ENCODE results near the gene NUTM1.

Gene NUTM1

GRCh38 chr15:34342737-34343575 is at the start of gene NUTM1, which contains the start of gene NOP10:
NUTM1 (plus strand) TSS chr15:34343315; CDS start chr15:34343697, 382 bp downstream.
NOP10 (minus strand) TSS chr15:34343136; CDS start chr15:34343073, 63 bp downstream.
- in situ Hi-C loops (cut with HindIII; ENCODE audit: low sequenced_read_pairs) = no loop called here

DNA sequence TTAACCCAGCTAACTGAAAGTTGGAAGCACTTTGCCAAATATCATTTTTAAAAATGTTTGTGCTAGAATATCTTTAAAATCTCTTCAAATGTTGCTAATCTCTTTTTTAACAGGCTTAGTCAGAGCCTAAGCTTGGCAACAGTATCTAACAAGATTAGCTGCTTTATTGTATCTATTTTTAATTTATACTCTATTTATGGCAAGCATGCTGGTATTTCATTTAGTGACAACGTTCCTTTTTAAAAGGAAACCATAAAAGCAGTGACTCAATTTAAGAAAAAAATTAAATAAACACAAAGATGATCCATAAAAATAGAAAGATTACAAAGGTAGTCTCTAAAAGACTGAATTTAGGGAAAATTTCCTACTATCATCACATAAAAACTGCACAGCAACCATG is 46.1 kb upstream of the NUTM1 start:
- in situ Hi-C loops (cut with HindIII; ENCODE audit: low sequenced_read_pairs) = loop anchor here (5.0 kb wide), 1 partner anchor 50 kb away; no protein-coding TSS in a partner anchor

- in situ Hi-C loops (cut with HindIII; ENCODE audit: low sequenced_read_pairs) = no loop called here
Observed at GRCh38 chr15:34301058-34301457, 42.1 kb upstream of the NUTM1 start.

- in situ Hi-C loops (cut with HindIII; ENCODE audit: low sequenced_read_pairs) = no loop called here
Observed at GRCh38 chr15:34304613-34305012, 38.5 kb upstream of the NUTM1 start.

DNA sequence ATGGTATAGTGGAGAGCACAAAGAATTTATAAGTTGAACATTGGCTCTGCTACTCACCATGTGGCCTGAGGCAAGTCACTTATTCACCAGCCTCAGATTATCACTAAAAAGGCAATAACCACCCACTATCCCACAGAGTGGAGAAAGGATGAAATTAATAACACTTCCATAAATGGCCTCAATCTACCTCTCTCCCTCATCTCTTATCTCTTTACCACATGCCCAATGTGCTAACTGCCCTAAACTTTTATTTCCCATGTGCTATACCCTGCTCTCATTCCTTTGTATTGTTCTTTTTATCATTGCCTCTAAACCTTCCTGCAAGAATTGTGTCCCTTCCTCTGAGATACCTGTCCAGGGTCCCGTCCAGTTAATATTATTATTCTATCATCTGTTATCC is 31.6 kb upstream of the NUTM1 start:
- in situ Hi-C loops (cut with HindIII; ENCODE audit: low sequenced_read_pairs) = loop anchor here (5.0 kb wide), 1 partner anchor 89 kb away; no protein-coding TSS in a partner anchor

- in situ Hi-C loops (cut with HindIII; ENCODE audit: low sequenced_read_pairs) = loop anchor here (5.0 kb wide), 1 partner anchor 92 kb away; no protein-coding TSS in a partner anchor
Observed at GRCh38 chr15:34314491-34315490, 28.3 kb upstream of the NUTM1 start.

DNA sequence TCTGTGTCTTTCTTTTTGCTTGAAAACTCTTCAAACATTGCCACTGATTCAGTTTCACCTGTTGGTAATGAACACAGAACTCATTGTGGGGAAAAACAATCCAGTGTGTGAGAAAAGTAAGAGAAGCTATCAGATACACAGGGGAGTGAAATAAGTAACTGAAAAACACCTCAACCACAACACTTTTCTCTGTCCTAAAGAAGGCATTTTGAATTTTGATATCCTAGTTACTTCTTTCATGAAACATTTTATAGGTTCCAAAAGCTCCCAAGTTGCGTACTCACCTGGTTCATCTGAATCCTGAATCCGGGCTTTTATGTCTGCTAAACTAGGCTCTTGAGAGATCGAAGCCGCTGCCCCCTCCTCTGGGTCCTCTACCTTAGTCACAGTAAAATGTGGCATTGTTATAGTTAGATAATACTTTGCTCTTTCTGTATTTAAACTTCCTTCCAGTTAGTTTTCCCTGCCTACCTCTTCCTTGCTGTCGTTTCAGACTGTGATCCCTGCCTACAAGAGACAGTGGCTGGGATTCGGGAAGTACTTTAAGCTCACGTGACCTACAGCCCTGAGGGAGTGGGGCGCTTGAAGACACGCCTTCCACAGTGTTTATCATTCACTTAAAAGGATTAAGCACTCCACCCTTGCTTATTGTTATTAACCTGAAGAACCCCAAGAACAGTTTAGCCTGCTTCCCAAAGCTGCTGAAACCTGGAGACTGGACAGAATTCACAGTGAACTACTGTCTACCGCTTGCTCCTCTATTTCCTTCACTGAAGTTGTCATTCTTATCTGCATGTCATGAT is 24.6 kb upstream of the NUTM1 start:
- in situ Hi-C loops (cut with HindIII; ENCODE audit: low sequenced_read_pairs) = no loop called here

- in situ Hi-C loops (cut with HindIII; ENCODE audit: low sequenced_read_pairs) = no loop called here
Observed at GRCh38 chr15:34323217-34323616, 19.9 kb upstream of the NUTM1 start.

GRCh38 chr15:34324933-34325332 is 18.2 kb upstream of the NUTM1 start:
- in situ Hi-C loops (cut with HindIII; ENCODE audit: low sequenced_read_pairs) = no loop called here

- in situ Hi-C loops (cut with HindIII; ENCODE audit: low sequenced_read_pairs) = no loop called here
Observed at GRCh38 chr15:34325368-34325767, 17.7 kb upstream of the NUTM1 start.

DNA sequence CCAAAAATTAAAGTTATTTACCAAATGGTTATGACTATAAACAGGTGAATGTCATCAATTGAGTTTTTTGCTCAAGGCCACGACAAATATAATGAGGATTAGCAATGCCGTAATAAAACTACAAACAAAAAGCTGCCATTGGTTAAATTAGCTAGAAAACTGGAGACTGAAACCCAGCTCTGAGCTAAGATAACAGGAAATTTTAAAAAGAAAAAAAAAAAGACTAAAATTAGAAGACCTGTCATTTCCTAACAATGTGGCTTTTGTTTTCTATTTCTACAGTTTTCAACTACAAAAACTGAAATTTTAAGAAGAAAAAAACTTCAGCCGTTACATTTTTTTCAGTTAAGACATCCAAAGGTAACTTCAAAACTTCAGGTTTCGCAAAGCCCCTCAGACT is 15.2 kb upstream of the NUTM1 start:
- in situ Hi-C loops (cut with HindIII; ENCODE audit: low sequenced_read_pairs) = no loop called here

DNA sequence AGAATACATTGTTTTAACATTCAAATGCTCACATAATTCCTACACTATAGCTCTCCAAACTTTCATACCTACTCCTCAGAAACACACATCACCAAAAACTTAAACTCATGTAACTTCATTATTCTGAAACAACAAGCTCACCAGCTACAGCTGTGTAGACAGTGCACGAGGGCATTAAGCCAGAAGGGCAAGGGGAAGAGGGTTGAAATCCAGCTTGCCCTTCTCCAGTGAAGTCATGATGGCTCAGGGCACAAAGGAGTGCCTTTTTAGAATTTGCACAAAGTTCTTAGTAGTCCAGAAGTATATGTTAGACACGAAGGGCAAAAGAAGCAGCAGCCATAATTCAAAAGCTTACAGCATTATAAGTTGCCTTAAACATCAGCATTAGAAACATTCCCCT is 14.1 kb upstream of the NUTM1 start:
- in situ Hi-C loops (cut with HindIII; ENCODE audit: low sequenced_read_pairs) = no loop called here

- in situ Hi-C loops (cut with HindIII; ENCODE audit: low sequenced_read_pairs) = no loop called here
Observed at GRCh38 chr15:34330279-34330678, 12.8 kb upstream of the NUTM1 start.

DNA sequence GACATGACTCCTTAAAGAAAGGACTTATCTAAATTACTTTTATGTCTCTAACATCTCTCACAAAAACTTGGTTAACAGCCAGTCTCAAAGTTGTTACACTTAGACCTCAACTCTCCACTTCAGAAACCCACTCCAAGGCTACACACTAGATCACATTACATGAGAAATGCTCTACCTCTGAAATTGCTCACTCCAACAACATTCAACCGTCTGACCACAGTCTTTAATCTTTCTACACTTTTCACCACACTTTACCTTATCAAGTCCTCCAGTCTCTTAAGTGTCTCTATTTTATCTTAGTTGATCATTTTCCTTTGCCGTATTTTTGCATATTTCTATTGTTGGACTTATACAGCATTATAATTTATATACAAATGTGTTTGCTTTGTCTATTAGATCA is 11.3 kb upstream of the NUTM1 start:
- in situ Hi-C loops (cut with HindIII; ENCODE audit: low sequenced_read_pairs) = no loop called here

DNA sequence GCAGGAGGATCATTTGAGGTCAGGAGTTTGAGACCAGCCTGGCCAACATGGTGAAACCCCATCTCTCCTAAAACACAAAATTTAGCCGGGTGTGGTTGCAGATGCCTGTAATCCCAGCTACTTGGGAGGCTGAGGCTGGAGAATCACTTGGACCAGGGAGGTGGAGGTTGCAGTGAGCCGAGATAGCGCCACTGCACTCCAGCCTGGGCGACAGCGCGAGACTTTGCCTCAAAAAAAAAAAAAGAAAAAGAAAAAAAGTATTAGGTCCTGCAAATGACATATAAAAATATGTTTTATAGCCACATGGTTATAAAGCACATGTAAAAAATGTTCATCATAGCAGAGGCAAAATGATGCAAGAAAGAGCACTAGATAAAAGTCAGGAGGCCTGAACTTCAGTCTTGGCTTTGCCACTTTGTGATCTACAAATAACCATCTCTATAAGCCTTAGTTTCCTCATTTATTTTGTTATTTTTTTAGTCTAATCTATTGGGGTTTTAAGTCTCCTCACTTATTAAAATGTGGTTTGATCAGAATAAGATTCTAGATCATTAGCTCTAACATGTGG is 10.5 kb upstream of the NUTM1 start:
- in situ Hi-C loops (cut with HindIII; ENCODE audit: low sequenced_read_pairs) = no loop called here

- in situ Hi-C loops (cut with HindIII; ENCODE audit: low sequenced_read_pairs) = no loop called here
Observed at GRCh38 chr15:34334672-34335071, 8.4 kb upstream of the NUTM1 start.

DNA sequence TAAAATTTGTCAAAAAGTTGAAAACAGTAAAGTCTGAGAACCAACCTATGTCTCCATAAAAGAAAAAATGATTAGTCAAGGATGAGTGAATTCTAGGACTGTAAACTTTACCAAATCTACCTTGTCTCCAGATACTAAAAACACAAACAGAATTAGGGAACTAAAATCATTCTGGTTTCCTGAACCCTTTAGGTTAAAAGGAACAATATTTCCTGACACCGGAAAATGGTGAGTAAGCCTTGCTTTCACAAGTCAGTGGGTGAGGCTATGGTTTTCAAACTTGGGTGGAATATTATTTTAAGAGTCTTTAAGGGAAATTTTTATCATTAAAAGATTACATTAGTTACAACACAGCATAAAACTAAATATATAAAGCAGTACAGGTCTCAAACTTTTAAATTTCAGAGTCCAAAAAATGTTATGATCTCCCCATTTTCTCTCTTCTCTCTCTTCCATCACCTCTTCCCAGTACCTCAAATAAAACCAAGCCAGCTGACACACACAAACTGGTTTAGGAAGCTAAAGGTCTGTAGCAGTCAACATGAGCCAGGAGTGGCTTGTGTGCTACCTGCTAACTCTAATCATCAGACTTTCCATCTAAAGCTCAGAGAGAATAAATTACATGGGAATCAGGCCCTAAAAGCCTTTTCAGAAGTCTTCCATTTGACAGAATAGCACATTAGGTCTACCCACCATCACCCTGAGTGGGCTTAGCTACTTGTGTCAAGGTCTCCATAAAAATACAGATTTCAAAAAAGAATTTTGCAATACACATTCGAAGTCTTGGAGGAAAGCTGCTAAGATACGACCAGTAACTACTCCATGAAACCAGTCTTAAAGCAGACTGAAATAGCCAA is 7.7 kb upstream of the NUTM1 start:
- in situ Hi-C loops (cut with HindIII; ENCODE audit: low sequenced_read_pairs) = no loop called here

- in situ Hi-C loops (cut with HindIII; ENCODE audit: low sequenced_read_pairs) = no loop called here
Observed at GRCh38 chr15:34336231-34336990, 6.7 kb upstream of the NUTM1 start.

Measured in endothelial cell of hepatic sinusoid (primary cell).